ENCODE measurements around the gene TEX35. TPM values are rescaled to one million over a fixed set of nuclear protein-coding genes. Genes with fewer than 3 reads are reported as not detected.

TEX35 gene
- polyA plus RNA-seq, 1 donor (not counting 4 experiments of a cell fraction or from before 2014, with no cell fraction given): 0.18 TPM

GRCh38 chr1:178495741-178496409, 17.0 kb upstream of the TEX35 start:
- dilution Hi-C loops (cut with MboI; ENCODE audit: extremely low pct_ligation_motif_present, low sequenced_read_pairs): no loop called here
- Histone ChIP-seq H3K4me2 (ENCODE audit: control insufficient read depth, extremely low read depth, insufficient read depth, low read depth, low read length) (no peak overlapping the region), H3K27ac (ENCODE audit: control insufficient read depth, insufficient read depth, low read length) (no peak overlapping the region), H3K4me3 (ENCODE audit: control insufficient read depth in 2 of 3, extremely low read depth in 1 of 3, insufficient read depth in 2 of 3, low read depth in 1 of 3, low read length in 3 of 3) (no peak overlapping the region), H3K4me1 (ENCODE audit: control insufficient read depth, extremely low read depth, insufficient read depth, low read length) (peaks cover 5% of the 10 kb centered on the region), H3K27me3 (ENCODE audit: control insufficient read depth, extremely low read depth, insufficient read depth, low read length) (no peaks in the 10 kb centered on the region), H2AFZ (ENCODE audit: control insufficient read depth, low read length) (no peak overlapping the region), H4K20me1 (ENCODE audit: control insufficient read depth, extremely low read depth, insufficient read depth, low read length) (no peaks in the 10 kb centered on the region), H3K9me1 (ENCODE audit: control insufficient read depth, extremely low read depth, insufficient read depth, low read length) (no peaks in the 10 kb centered on the region), H3K9me3 (ENCODE audit: control insufficient read depth, low read depth, low read length) (no peaks in the 10 kb centered on the region), H3K36me3 (ENCODE audit: control insufficient read depth in 2 of 2, extremely low read depth in 1 of 2, insufficient read depth in 2 of 2, low read length in 2 of 2) (no peaks in the 10 kb centered on the region), H3K79me2 (ENCODE audit: control insufficient read depth, insufficient read depth, low read length) (no peaks in the 10 kb centered on the region), H3K9ac (ENCODE audit: control insufficient read depth, extremely low read depth, insufficient read depth, low read length) (no peak overlapping the region)
- DNase-seq (ENCODE audit: low read depth, low spot score) (no peak), FAIRE-seq (no peak)
- no peak for TF ChIP-seq EZH2 (IDR thresholded peaks at IDR 0.05; ENCODE audit: low read length)

DNA sequence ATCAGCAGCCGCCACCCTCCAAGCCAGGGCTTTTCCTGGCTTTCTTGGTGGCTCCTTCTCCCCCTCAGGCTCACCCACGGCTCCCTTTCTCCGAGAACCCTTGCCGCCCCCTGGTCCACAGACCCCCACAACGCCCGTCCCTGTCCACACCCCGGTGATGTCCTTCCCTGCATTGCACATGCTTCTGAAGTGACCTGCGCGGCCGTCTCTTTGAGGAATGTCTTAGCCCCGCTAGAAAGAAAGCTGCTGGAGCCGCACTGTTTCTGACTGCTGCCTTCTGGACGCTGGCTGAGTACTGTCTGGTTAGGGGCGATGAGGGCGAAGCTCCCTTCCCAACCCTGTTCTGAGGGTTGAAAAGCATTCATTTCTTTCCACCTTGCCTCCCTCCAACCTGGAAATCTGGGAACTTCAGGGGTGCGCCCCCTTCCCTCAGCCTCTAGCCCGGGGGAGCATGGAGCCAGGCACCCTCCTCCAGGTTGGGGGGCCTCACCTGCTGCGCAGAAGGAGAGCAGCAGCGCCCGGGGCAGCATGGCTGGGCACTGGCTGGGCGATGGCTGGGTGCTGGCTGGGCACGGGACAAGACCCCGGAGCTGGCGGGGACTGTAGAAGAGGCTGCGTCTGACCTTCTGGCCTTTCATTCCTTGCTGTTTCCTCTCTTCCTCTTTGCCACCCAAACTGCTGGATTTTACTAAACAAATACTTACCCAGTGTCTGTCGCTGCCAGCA, 16.3 kb upstream of the TEX35 start, which contains the start of gene CLEC20A:
Gene CLEC20A, minus strand, starts transcription at position 555 of the 726 bp plus-strand sequence. Its CDS starts 25 bp downstream, at position 530.
- no peak for TF ChIP-seq CTCF (optimal IDR thresholded peaks at IDR 0.05 in 1 of 3, IDR thresholded peaks at IDR 0.05 in 1 of 3, conservative IDR thresholded peaks at IDR 0.05 in 1 of 3; ENCODE audit: extremely low read depth in 1 of 3, insufficient read depth in 2 of 3, low read length in 3 of 3)
- no peak for TF ChIP-seq EZH2 (IDR thresholded peaks at IDR 0.05; ENCODE audit: low read length)
- DNase-seq (ENCODE audit: low read depth, low spot score): no peak
- no peak within 1 kb of the TSS for H3K9ac ChIP-seq (ENCODE audit: control insufficient read depth, extremely low read depth, insufficient read depth, low read length)
- no peak within 1 kb of the TSS for H3K27ac ChIP-seq (ENCODE audit: control insufficient read depth, insufficient read depth, low read length)
- no peaks in the 10 kb centered on the region for H4K20me1 ChIP-seq (ENCODE audit: control insufficient read depth, extremely low read depth, insufficient read depth, low read length)
- no peaks in the 10 kb centered on the region for H3K9me1 ChIP-seq (ENCODE audit: control insufficient read depth, extremely low read depth, insufficient read depth, low read length)
- no peak within 1 kb of the TSS for H2AFZ ChIP-seq (ENCODE audit: control insufficient read depth, low read length)
- H3K4me1 ChIP-seq (ENCODE audit: control insufficient read depth, extremely low read depth, insufficient read depth, low read length): peaks cover 5% of the 10 kb centered on the region
- H3K36me3 ChIP-seq (ENCODE audit: control insufficient read depth in 2 of 2, extremely low read depth in 1 of 2, insufficient read depth in 2 of 2, low read length in 2 of 2): no peaks in the 10 kb centered on the region
- dilution Hi-C loops (cut with MboI; ENCODE audit: extremely low pct_ligation_motif_present, low sequenced_read_pairs): no loop called here
- no peaks in the 10 kb centered on the region for H3K27me3 ChIP-seq (ENCODE audit: control insufficient read depth, extremely low read depth, insufficient read depth, low read length)
- H3K4me3 ChIP-seq (ENCODE audit: control insufficient read depth in 2 of 3, extremely low read depth in 1 of 3, insufficient read depth in 2 of 3, low read depth in 1 of 3, low read length in 3 of 3): no peak within 1 kb of the TSS
- H3K9me3 ChIP-seq (ENCODE audit: control insufficient read depth, low read depth, low read length): no peaks in the 10 kb centered on the region
- no peak for FAIRE-seq
- H3K79me2 ChIP-seq (ENCODE audit: control insufficient read depth, insufficient read depth, low read length): no peaks in the 10 kb centered on the region
- H3K4me2 ChIP-seq (ENCODE audit: control insufficient read depth, extremely low read depth, insufficient read depth, low read depth, low read length): no peak within 1 kb of the TSS
